ENCODE measurements around the gene TFCP2L1. TPM values are rescaled to one million over a fixed set of nuclear protein-coding genes. Genes with fewer than 3 reads are reported as not detected.
"Not testable (repeated sequence)": the region's sequence is repeated elsewhere in the genome, so short reads cannot be mapped to it uniquely, and the experiment has no call there.

TFCP2L1 gene
- total RNA-seq, 1 donor from 2014 or later, result 0.30 TPM

- DNase-seq (ENCODE audit: missing footprints) (no peak), ATAC-seq (no peak)
- intact Hi-C loops (cut with DNase I), result no loop called here
Measured at GRCh38 chr2:121281107-121281506, 3.9 kb downstream of the TFCP2L1 start.

GRCh38 chr2:121279476-121280220 is 5.4 kb downstream of the TFCP2L1 start:
- no peak for ATAC-seq
- intact Hi-C loops (cut with DNase I), result no loop called here
- DNase-seq (ENCODE audit: missing footprints), result no peak

- intact Hi-C loops (cut with DNase I), result no loop called here
- no peak for ATAC-seq
Measured at GRCh38 chr2:121276341-121276740, 8.7 kb downstream of the TFCP2L1 start.

GRCh38 chr2:121273116-121273515 is 11.9 kb downstream of the TFCP2L1 start:
- DNase-seq (ENCODE audit: missing footprints) (no peak), ATAC-seq (no peak)
- intact Hi-C loops (cut with DNase I), result no loop called here

More at GRCh38 chr2:121276341-121276740, 8.7 kb downstream of the TFCP2L1 start:
- no peak for DNase-seq (ENCODE audit: missing footprints)

GRCh38 chr2:121272596-121272995 is 12.4 kb downstream of the TFCP2L1 start:
- intact Hi-C loops (cut with DNase I), result no loop called here
- DNase-seq (ENCODE audit: missing footprints) (no peak), ATAC-seq (no peak)

GRCh38 chr2:121269436-121269835 is 15.6 kb downstream of the TFCP2L1 start:
- ATAC-seq; intact Hi-C loops (cut with DNase I); DNase-seq (ENCODE audit: missing footprints): not testable (repeated sequence)

- DNase-seq (ENCODE audit: missing footprints) (no peak), ATAC-seq (no peak)
- intact Hi-C loops (cut with DNase I), result no loop called here
Measured at GRCh38 chr2:121266543-121267106, 18.4 kb downstream of the TFCP2L1 start.

GRCh38 chr2:121263996-121264715 is 20.8 kb downstream of the TFCP2L1 start:
- intact Hi-C loops (cut with DNase I), result no loop called here
- ATAC-seq (no peak), DNase-seq (ENCODE audit: missing footprints) (no peak)

- ATAC-seq (peak; percentile 61), DNase-seq (ENCODE audit: missing footprints) (no peak)
- intact Hi-C loops (cut with DNase I), result no loop called here
Measured at GRCh38 chr2:121260370-121261154, 24.4 kb downstream of the TFCP2L1 start.

- intact Hi-C loops (cut with DNase I), result no loop called here
- ATAC-seq (no peak), DNase-seq (ENCODE audit: missing footprints) (no peak)
Measured at GRCh38 chr2:121258051-121258450, 27.0 kb downstream of the TFCP2L1 start.

GRCh38 chr2:121257480-121257840 is 27.5 kb downstream of the TFCP2L1 start:
- no peak for ATAC-seq
- intact Hi-C loops (cut with DNase I), result no loop called here
- no peak for DNase-seq (ENCODE audit: missing footprints)

- DNase-seq (ENCODE audit: missing footprints), result no peak
- ATAC-seq, result no peak
- intact Hi-C loops (cut with DNase I), result no loop called here
Measured at GRCh38 chr2:121256720-121257479, 28.1 kb downstream of the TFCP2L1 start.

GRCh38 chr2:121255358-121255757 is 29.6 kb downstream of the TFCP2L1 start:
- intact Hi-C loops (cut with DNase I), result no loop called here
- no peak for ATAC-seq

GRCh38 chr2:121254748-121255147 is 30.3 kb downstream of the TFCP2L1 start:
- ATAC-seq, result no peak
- no peak for DNase-seq (ENCODE audit: missing footprints)
- intact Hi-C loops (cut with DNase I), result no loop called here

More at GRCh38 chr2:121255358-121255757, 29.6 kb downstream of the TFCP2L1 start:
- DNase-seq (ENCODE audit: missing footprints), result no peak

- intact Hi-C loops (cut with DNase I), result no loop called here
- ATAC-seq (no peak), DNase-seq (ENCODE audit: missing footprints) (no peak)
Measured at GRCh38 chr2:121253674-121254240, 31.2 kb downstream of the TFCP2L1 start.

- ATAC-seq (no peak), DNase-seq (ENCODE audit: missing footprints) (no peak)
- intact Hi-C loops (cut with DNase I), result no loop called here
Measured at GRCh38 chr2:121253021-121253673, 31.9 kb downstream of the TFCP2L1 start.

GRCh38 chr2:121251497-121251896 is 33.5 kb downstream of the TFCP2L1 start:
- ATAC-seq (no peak), DNase-seq (ENCODE audit: missing footprints) (no peak)
- intact Hi-C loops (cut with DNase I), result no loop called here
